GM12864 (cell line): Measurements from ENCODE around the gene RNASE4.
"Not testable (repeated sequence)": the region's sequence is repeated elsewhere in the genome, so short reads cannot be mapped to it uniquely, and the experiment has no call there.

Experiments
- DNase-seq: peaks from one replicate; pipeline ENCODE4 v3.0.0-alpha.2; 2011; ENCODE audit warnings: low read depth
- H3K4me3 ChIP-seq: 2 replicates; pipeline ENCODE4 v1.5.1; 2011; ENCODE audit warnings: mild to moderate bottlenecking, low read depth, low read length, control low read depth
- CTCF ChIP-seq: IDR thresholded peaks from 2 replicates; pipeline ENCODE4 v1.5.1; 2011; ENCODE audit warnings: low read depth, mild to moderate bottlenecking, moderate library complexity, low read length, control low read depth, inconsistent platforms; ENCODE audit errors: missing control alignments

The RNASE4 gene

GRCh38 chr14:20698934-20699333 lies 14.6 kb downstream of the RNASE4 start:
- H3K4me3 ChIP-seq: no peak overlapping the region
- TF ChIP-seq CTCF: no peak

GRCh38 chr14:20699931-20700330 lies 15.6 kb downstream of the RNASE4 start:
- TF ChIP-seq CTCF: no peak
- H3K4me3 ChIP-seq: no peak overlapping the region
- DNase-seq: no peak

More at GRCh38 chr14:20698934-20699333, 14.6 kb downstream of the RNASE4 start:
- no peak for DNase-seq

- H3K4me3 ChIP-seq, DNase-seq: not testable (repeated sequence)
These were observed 16.6 kb downstream of the RNASE4 start for GRCh38 chr14:20700965-20701364.

- DNase-seq: no peak
- no peak overlapping the region for H3K4me3 ChIP-seq
These were observed 22.4 kb downstream of the RNASE4 start for GRCh38 chr14:20706657-20707355.

GRCh38 chr14:20707622-20708021 lies 23.3 kb downstream of the RNASE4 start:
- no peak overlapping the region for H3K4me3 ChIP-seq
- no peak for TF ChIP-seq CTCF
- DNase-seq: no peak

More at GRCh38 chr14:20706657-20707355, 22.4 kb downstream of the RNASE4 start:
- TF ChIP-seq CTCF: no peak

GRCh38 chr14:20711261-20711660 lies 26.9 kb downstream of the RNASE4 start:
- no peak for TF ChIP-seq CTCF
- H3K4me3 ChIP-seq: no peak overlapping the region
- DNase-seq: no peak

- H3K4me3 ChIP-seq: no peak overlapping the region
- no peak for DNase-seq
- no peak for TF ChIP-seq CTCF
These were observed 27.3 kb downstream of the RNASE4 start for GRCh38 chr14:20711685-20712084.
